IPS-15b (cell line): ENCODE data around the gene SPINDOC.
A peak's percentile ranks its signal among the peaks of the same experiment; 100 is the strongest.
"Not testable (repeated sequence)": the region's sequence is repeated elsewhere in the genome, so short reads cannot be mapped to it uniquely, and the experiment has no call there.

Source experiments
- H3K27me3 ChIP-seq: one replicate; pipeline ENCODE4 v1.6.1; 2013; ENCODE audit warnings: low read length; ENCODE audit not compliant: control insufficient read depth, insufficient read depth
- H3K36me3 ChIP-seq: one replicate; pipeline ENCODE4 v1.6.1; 2013; ENCODE audit warnings: low read length; ENCODE audit not compliant: control insufficient read depth, insufficient read depth
- H3K4me1 ChIP-seq: one replicate; pipeline ENCODE4 v1.6.1; 2013; ENCODE audit warnings: mild to moderate bottlenecking, low read length; ENCODE audit not compliant: control insufficient read depth, insufficient read depth
- H3K4me3 ChIP-seq: one replicate; pipeline ENCODE4 v1.5.1; 2013; ENCODE audit warnings: low read depth, low read length
- H3K9ac ChIP-seq: one replicate; pipeline ENCODE4 v1.6.1; 2013; ENCODE audit warnings: low read depth, mild to moderate bottlenecking, low read length
- H3K9me3 ChIP-seq: one replicate; pipeline ENCODE4 v1.6.1; 2013; ENCODE audit warnings: mild to moderate bottlenecking, low read length; ENCODE audit not compliant: control insufficient read depth, insufficient read depth

SPINDOC gene

GRCh38 chr11:63769042-63769713 is 44.1 kb upstream of the SPINDOC start:
- peaks cover 9% of the 10 kb centered on the region for H3K4me1 ChIP-seq
- H3K4me3 ChIP-seq, result peak overlapping the region; percentile 46
- H3K9me3 ChIP-seq, result no peaks in the 10 kb centered on the region
- peaks cover 18% of the 10 kb centered on the region for H3K27me3 ChIP-seq
- no peaks in the 10 kb centered on the region for H3K36me3 ChIP-seq
- H3K9ac ChIP-seq, result no peak overlapping the region

GRCh38 chr11:63769714-63770455 is 43.4 kb upstream of the SPINDOC start:
- Histone ChIP-seq H3K4me1 (peaks cover 6% of the 10 kb centered on the region), H3K9me3 (no peaks in the 10 kb centered on the region), H3K27me3 (peaks cover 18% of the 10 kb centered on the region), H3K36me3 (no peaks in the 10 kb centered on the region), H3K9ac (no peak overlapping the region), H3K4me3 (peak overlapping the region; percentile 46)

GRCh38 chr11:63770763-63771162 is 42.5 kb upstream of the SPINDOC start:
- Histone ChIP-seq H3K27me3 (peaks cover 18% of the 10 kb centered on the region), H3K9ac (no peak overlapping the region), H3K9me3 (no peaks in the 10 kb centered on the region), H3K4me3 (no peak overlapping the region), H3K36me3 (no peaks in the 10 kb centered on the region), H3K4me1 (peaks cover 4% of the 10 kb centered on the region)

GRCh38 chr11:63771741-63772318 is 41.4 kb upstream of the SPINDOC start:
- H3K36me3 ChIP-seq, H3K9me3 ChIP-seq, H3K9ac ChIP-seq, H3K4me3 ChIP-seq, H3K4me1 ChIP-seq: not testable (repeated sequence)
- peaks cover 18% of the 10 kb centered on the region for H3K27me3 ChIP-seq

GRCh38 chr11:63775191-63775590 is 38.1 kb upstream of the SPINDOC start:
- Histone ChIP-seq H3K4me1 (no peaks in the 10 kb centered on the region), H3K4me3 (no peak overlapping the region), H3K9ac (no peak overlapping the region), H3K9me3 (no peaks in the 10 kb centered on the region), H3K27me3 (peaks cover 14% of the 10 kb centered on the region), H3K36me3 (no peaks in the 10 kb centered on the region)

GRCh38 chr11:63779039-63779438 is 34.2 kb upstream of the SPINDOC start:
- Histone ChIP-seq H3K9me3 (no peaks in the 10 kb centered on the region), H3K36me3 (no peaks in the 10 kb centered on the region), H3K4me1 (peaks cover under 1% of the 10 kb centered on the region), H3K27me3 (no peaks in the 10 kb centered on the region), H3K4me3 (no peak overlapping the region), H3K9ac (no peak overlapping the region)

GRCh38 chr11:63782749-63783148 is 30.5 kb upstream of the SPINDOC start:
- H3K9ac ChIP-seq, result no peak overlapping the region
- H3K4me1 ChIP-seq, result peaks cover 4% of the 10 kb centered on the region
- no peaks in the 10 kb centered on the region for H3K36me3 ChIP-seq
- no peaks in the 10 kb centered on the region for H3K27me3 ChIP-seq
- H3K9me3 ChIP-seq, result no peaks in the 10 kb centered on the region
- H3K4me3 ChIP-seq, result no peak overlapping the region

GRCh38 chr11:63783925-63784592 is 29.2 kb upstream of the SPINDOC start:
- Histone ChIP-seq H3K27me3 (no peaks in the 10 kb centered on the region), H3K4me3 (no peak overlapping the region), H3K9ac (no peak overlapping the region)

GRCh38 chr11:63785823-63786222 is 27.4 kb upstream of the SPINDOC start:
- Histone ChIP-seq H3K36me3 (no peaks in the 10 kb centered on the region), H3K4me1 (peaks cover 4% of the 10 kb centered on the region), H3K9me3 (no peaks in the 10 kb centered on the region), H3K4me3 (no peak overlapping the region), H3K27me3 (no peaks in the 10 kb centered on the region), H3K9ac (no peak overlapping the region)

More at GRCh38 chr11:63783925-63784592, 29.2 kb upstream of the SPINDOC start:
- Histone ChIP-seq H3K4me1 (peaks cover 4% of the 10 kb centered on the region), H3K36me3 (no peaks in the 10 kb centered on the region), H3K9me3 (no peaks in the 10 kb centered on the region)

- Histone ChIP-seq H3K9ac (no peak overlapping the region), H3K4me1 (no peaks in the 10 kb centered on the region), H3K27me3 (no peaks in the 10 kb centered on the region), H3K4me3 (no peak overlapping the region), H3K9me3 (peaks cover 8% of the 10 kb centered on the region), H3K36me3 (no peaks in the 10 kb centered on the region)
These were observed 21.6 kb upstream of the SPINDOC start for GRCh38 chr11:63791495-63792167.

GRCh38 chr11:63793161-63793560 is 20.1 kb upstream of the SPINDOC start:
- peaks cover 8% of the 10 kb centered on the region for H3K9me3 ChIP-seq
- H3K36me3 ChIP-seq, result no peaks in the 10 kb centered on the region
- H3K27me3 ChIP-seq, result no peaks in the 10 kb centered on the region
- H3K4me3 ChIP-seq, result no peak overlapping the region
- H3K9ac ChIP-seq, result no peak overlapping the region
- H3K4me1 ChIP-seq, result no peaks in the 10 kb centered on the region
